Muscle layer of colon (tissue), 2 donors: ENCODE results near the gene INHBB.

ENCODE experiments used
- H3K27ac ChIP-seq: one replicate; pipeline ENCODE4 v1.7.0; 2013; ENCODE audit warnings: low read depth, mild to moderate bottlenecking, low read length, moderate library complexity
- H3K27me3 ChIP-seq, 2 donors: one replicate each; pipeline ENCODE4 v1.7.0; 2013; ENCODE audit warnings: low read length in 2 of 2, mild to moderate bottlenecking in 2 of 2; ENCODE audit not compliant: insufficient read depth in 2 of 2, control insufficient read depth in 1 of 2
- H3K36me3 ChIP-seq: one replicate; pipeline ENCODE4 v1.7.0; 2013; ENCODE audit warnings: mild to moderate bottlenecking, low read length; ENCODE audit not compliant: insufficient read depth
- H3K4me1 ChIP-seq: one replicate; pipeline ENCODE4 v1.7.0; 2013; ENCODE audit warnings: mild to moderate bottlenecking, low read length; ENCODE audit not compliant: insufficient read depth
- H3K4me3 ChIP-seq, 2 donors: one replicate each; pipeline ENCODE4 v1.7.0; 2013; ENCODE audit warnings: low read length in 2 of 2, low read depth in 1 of 2, mild to moderate bottlenecking in 1 of 2, moderate library complexity in 1 of 2
- H3K9ac ChIP-seq: one replicate; pipeline ENCODE4 v1.7.0; 2013; ENCODE audit warnings: low read length
- H3K9me3 ChIP-seq: one replicate; pipeline ENCODE4 v1.7.0; 2013; ENCODE audit warnings: mild to moderate bottlenecking, low read length
- donor health status: abdominal sarcoma.
- donor health status: Adenocarcinoma of cecum.

The INHBB gene

GRCh38 chr2:120343433-120344105, 2.4 kb upstream of the INHBB start:
- H3K9ac ChIP-seq = no peak overlapping the region
- H3K27ac ChIP-seq = no peak overlapping the region
- H3K4me1 ChIP-seq = peaks cover 12% of the 10 kb centered on the region
- no peak overlapping the region for H3K4me3 ChIP-seq
- peaks cover 41 to 76% of the 10 kb centered on the region in 2 donors for H3K27me3 ChIP-seq
- no peaks in the 10 kb centered on the region for H3K36me3 ChIP-seq
- H3K9me3 ChIP-seq = no peaks in the 10 kb centered on the region

GRCh38 chr2:120344214-120344975, 1.5 kb upstream of the INHBB start:
- H3K27me3 ChIP-seq = peaks cover 41 to 84% of the 10 kb centered on the region in 2 donors

GRCh38 chr2:120344976-120345581, 857 bp upstream of the INHBB start:
- peak overlapping the region; percentile 45 to 47 for H3K4me3 ChIP-seq
- H3K27me3 ChIP-seq = peaks cover 35 to 87% of the 10 kb centered on the region in 2 donors
- no peak overlapping the region for H3K27ac ChIP-seq
- peaks cover 12% of the 10 kb centered on the region for H3K4me1 ChIP-seq
- H3K9me3 ChIP-seq = no peaks in the 10 kb centered on the region
- no peaks in the 10 kb centered on the region for H3K36me3 ChIP-seq
- no peak overlapping the region for H3K9ac ChIP-seq

More at GRCh38 chr2:120344214-120344975, 1.5 kb upstream of the INHBB start:
- H3K9ac ChIP-seq = no peak overlapping the region
- peak overlapping the region; percentile 45 to 47 for H3K4me3 ChIP-seq
- H3K36me3 ChIP-seq = no peaks in the 10 kb centered on the region
- no peak overlapping the region for H3K27ac ChIP-seq
- peaks cover 12% of the 10 kb centered on the region for H3K4me1 ChIP-seq
- no peaks in the 10 kb centered on the region for H3K9me3 ChIP-seq

GRCh38 chr2:120345608-120346007, 328 bp upstream of the INHBB start:
- Histone ChIP-seq H3K4me1 (peaks cover 12% of the 10 kb centered on the region), H3K9ac (no peak overlapping the region), H3K27ac (no peak overlapping the region), H3K27me3 (peaks cover 30 to 84% of the 10 kb centered on the region in 2 donors), H3K9me3 (no peaks in the 10 kb centered on the region), H3K36me3 (no peaks in the 10 kb centered on the region), H3K4me3 (peak overlapping the region in 1 of 2 donors; percentile 45)

- Histone ChIP-seq H3K27ac (no peak overlapping the region), H3K27me3 (peaks cover 20 to 72% of the 10 kb centered on the region in 2 donors), H3K4me3 (no peak overlapping the region), H3K4me1 (peaks cover 12% of the 10 kb centered on the region), H3K9ac (no peak overlapping the region), H3K9me3 (no peaks in the 10 kb centered on the region), H3K36me3 (no peaks in the 10 kb centered on the region)
These were observed 877 bp downstream of the INHBB start for GRCh38 chr2:120346667-120347358.

GRCh38 chr2:120347396-120348060, 1.6 kb downstream of the INHBB start:
- Histone ChIP-seq H3K27me3 (peaks cover 14 to 65% of the 10 kb centered on the region in 2 donors), H3K4me1 (peaks cover 12% of the 10 kb centered on the region), H3K9ac (no peak overlapping the region), H3K27ac (no peak overlapping the region), H3K9me3 (no peaks in the 10 kb centered on the region), H3K4me3 (no peak overlapping the region), H3K36me3 (no peaks in the 10 kb centered on the region)

GRCh38 chr2:120348134-120348736, 2.3 kb downstream of the INHBB start:
- no peaks in the 10 kb centered on the region for H3K9me3 ChIP-seq
- no peaks in the 10 kb centered on the region for H3K36me3 ChIP-seq
- H3K4me3 ChIP-seq = no peak overlapping the region
- peaks cover 7 to 58% of the 10 kb centered on the region in 2 donors for H3K27me3 ChIP-seq
- no peak overlapping the region for H3K27ac ChIP-seq
- H3K9ac ChIP-seq = no peak overlapping the region
- peaks cover 8% of the 10 kb centered on the region for H3K4me1 ChIP-seq

- no peak overlapping the region for H3K27ac ChIP-seq
These were observed 3.0 kb downstream of the INHBB start for GRCh38 chr2:120348737-120349439.

GRCh38 chr2:120349440-120349921, 3.5 kb downstream of the INHBB start:
- H3K4me3 ChIP-seq = no peak overlapping the region
- H3K9me3 ChIP-seq = no peaks in the 10 kb centered on the region
- H3K9ac ChIP-seq = no peak overlapping the region
- H3K27me3 ChIP-seq = peaks cover 0 to 47% of the 10 kb centered on the region in 2 donors
- no peaks in the 10 kb centered on the region for H3K4me1 ChIP-seq
- no peak overlapping the region for H3K27ac ChIP-seq
- H3K36me3 ChIP-seq = no peaks in the 10 kb centered on the region

More at GRCh38 chr2:120348737-120349439, 3.0 kb downstream of the INHBB start:
- Histone ChIP-seq H3K4me3 (no peak overlapping the region), H3K4me1 (peaks cover 1% of the 10 kb centered on the region), H3K9me3 (no peaks in the 10 kb centered on the region), H3K27me3 (peaks cover under 1 to 52% of the 10 kb centered on the region in 2 donors), H3K36me3 (no peaks in the 10 kb centered on the region), H3K9ac (no peak overlapping the region)

- H3K9ac ChIP-seq = no peak overlapping the region
- H3K27ac ChIP-seq = no peak overlapping the region
- H3K36me3 ChIP-seq = no peaks in the 10 kb centered on the region
- no peak overlapping the region for H3K4me3 ChIP-seq
- H3K27me3 ChIP-seq = peaks cover 0 to 43% of the 10 kb centered on the region in 2 donors
- no peaks in the 10 kb centered on the region for H3K4me1 ChIP-seq
- H3K9me3 ChIP-seq = no peaks in the 10 kb centered on the region
These were observed 4.1 kb downstream of the INHBB start for GRCh38 chr2:120350080-120350479.
